Measurements from ENCODE around the gene PUS10. TPM values are rescaled to one million over a fixed set of nuclear protein-coding genes. Genes with fewer than 3 reads are reported as not detected.
A peak's percentile ranks its signal among the peaks of the same experiment; 100 is the strongest.

Gene PUS10
- total RNA-seq, 1 donor from 2014 or later, result 8.9 TPM

DNA sequence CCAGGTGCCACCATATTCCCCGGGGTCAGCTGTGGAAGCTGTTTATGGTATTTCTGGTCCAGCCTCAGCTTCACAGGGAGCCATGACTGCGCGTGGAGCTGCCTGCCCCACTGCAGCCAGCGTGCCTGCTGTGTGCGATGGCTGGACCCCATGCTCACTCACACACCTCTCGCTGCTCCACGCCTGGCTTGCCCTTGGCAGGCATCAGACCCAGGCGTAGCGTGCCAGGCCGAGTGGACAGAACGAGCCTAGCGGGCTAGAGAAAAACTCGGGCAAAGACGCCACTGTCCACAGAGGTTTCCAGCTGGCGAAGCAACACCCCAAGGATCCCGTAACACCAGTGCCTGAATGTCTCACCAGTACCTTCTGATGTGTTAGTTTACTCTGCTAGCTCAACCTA, 43.4 kb downstream of the PUS10 start:
- Histone ChIP-seq H3K36me3 (no peaks in the 10 kb centered on the region), H3K4me1 (no peaks in the 10 kb centered on the region), H3K27ac (no peak overlapping the region), H3K4me3 (no peak overlapping the region), H3K27me3 (no peaks in the 10 kb centered on the region), H3K9me3 (no peaks in the 10 kb centered on the region)
- intact Hi-C loops (cut with DNase I), result no loop called here
- no peak for ATAC-seq
- DNase-seq, result no peak
- TF ChIP-seq, protein P1, sequence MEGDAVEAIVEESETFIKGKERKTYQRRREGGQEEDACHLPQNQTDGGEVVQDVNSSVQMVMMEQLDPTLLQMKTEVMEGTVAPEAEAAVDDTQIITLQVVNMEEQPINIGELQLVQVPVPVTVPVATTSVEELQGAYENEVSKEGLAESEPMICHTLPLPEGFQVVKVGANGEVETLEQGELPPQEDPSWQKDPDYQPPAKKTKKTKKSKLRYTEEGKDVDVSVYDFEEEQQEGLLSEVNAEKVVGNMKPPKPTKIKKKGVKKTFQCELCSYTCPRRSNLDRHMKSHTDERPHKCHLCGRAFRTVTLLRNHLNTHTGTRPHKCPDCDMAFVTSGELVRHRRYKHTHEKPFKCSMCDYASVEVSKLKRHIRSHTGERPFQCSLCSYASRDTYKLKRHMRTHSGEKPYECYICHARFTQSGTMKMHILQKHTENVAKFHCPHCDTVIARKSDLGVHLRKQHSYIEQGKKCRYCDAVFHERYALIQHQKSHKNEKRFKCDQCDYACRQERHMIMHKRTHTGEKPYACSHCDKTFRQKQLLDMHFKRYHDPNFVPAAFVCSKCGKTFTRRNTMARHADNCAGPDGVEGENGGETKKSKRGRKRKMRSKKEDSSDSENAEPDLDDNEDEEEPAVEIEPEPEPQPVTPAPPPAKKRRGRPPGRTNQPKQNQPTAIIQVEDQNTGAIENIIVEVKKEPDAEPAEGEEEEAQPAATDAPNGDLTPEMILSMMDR (IDR thresholded peaks at IDR 0.05), result no peak

DNA sequence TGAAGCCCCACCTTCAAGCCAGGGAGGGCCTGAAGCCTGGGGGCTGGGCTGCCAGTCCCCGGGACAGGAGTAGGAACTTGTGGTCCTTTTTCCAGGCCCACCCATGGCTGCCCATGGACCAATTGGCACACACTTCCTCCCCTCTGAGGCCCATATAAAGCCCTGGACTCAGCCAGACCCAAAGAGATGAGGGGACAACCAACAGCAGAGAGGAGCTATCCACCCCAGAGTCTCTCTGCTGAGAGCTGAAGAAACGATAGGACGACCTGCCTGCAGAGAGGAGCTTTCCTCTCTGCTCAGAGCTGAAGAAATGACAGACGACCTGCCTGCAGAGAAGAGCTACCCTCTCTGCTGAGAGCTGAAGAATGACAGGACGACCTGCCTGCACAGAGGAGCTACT, 44.4 kb downstream of the PUS10 start:
- Histone ChIP-seq H3K27ac (no peak overlapping the region), H3K4me3 (no peak overlapping the region), H3K36me3 (no peaks in the 10 kb centered on the region), H3K4me1 (no peaks in the 10 kb centered on the region), H3K9me3 (no peaks in the 10 kb centered on the region), H3K27me3 (no peaks in the 10 kb centered on the region)
- intact Hi-C loops (cut with DNase I), result no loop called here
- DNase-seq (no peak), ATAC-seq (peak; percentile 15)
- TF ChIP-seq, protein P1 (IDR thresholded peaks at IDR 0.05), result no peak

DNA sequence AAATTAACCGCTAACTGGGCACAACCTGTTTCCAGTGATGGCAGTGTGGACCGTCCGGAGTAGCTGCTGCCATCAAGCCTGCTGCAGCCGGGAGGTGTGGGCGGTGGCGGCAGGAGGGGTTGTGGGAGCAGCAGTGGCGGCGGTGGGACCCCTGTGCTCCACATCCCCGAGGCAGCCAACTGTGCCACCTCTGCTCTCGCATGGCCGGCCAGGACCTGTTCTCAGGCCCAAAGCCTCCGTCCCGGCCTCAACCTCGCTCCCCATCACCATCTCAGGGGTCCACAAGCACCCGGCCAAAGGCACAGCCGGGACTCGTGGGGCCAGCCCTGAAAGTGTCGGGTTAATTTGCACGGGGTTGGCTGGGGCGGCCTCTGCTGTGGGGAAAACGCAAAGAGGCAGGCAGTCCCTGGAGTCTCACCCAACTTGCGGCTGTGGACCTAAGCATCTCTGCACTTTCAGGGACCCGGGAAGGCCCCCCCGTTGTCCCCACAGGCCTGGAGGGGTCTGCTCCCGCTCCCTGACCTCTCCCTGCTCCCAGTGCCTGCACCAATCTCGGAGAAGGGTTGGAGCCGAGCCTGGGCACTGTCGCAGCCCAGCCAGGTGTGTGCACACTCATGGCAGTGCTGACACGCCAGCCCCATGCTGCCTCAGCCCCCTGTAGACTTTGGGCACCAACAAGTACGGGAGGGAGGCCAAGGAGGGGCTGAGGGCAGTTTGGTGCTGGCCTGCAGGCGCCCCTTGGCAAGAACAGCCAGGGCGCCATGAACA, 45.0 kb downstream of the PUS10 start:
- Histone ChIP-seq H3K4me1 (no peaks in the 10 kb centered on the region), H3K27me3 (no peaks in the 10 kb centered on the region), H3K4me3 (no peak overlapping the region), H3K27ac (no peak overlapping the region), H3K36me3 (no peaks in the 10 kb centered on the region), H3K9me3 (no peaks in the 10 kb centered on the region)
- DNase-seq, result no peak
- TF ChIP-seq, protein P1 (IDR thresholded peaks at IDR 0.05), result no peak
- ATAC-seq, result peak; percentile 34
- intact Hi-C loops (cut with DNase I), result no loop called here

DNA sequence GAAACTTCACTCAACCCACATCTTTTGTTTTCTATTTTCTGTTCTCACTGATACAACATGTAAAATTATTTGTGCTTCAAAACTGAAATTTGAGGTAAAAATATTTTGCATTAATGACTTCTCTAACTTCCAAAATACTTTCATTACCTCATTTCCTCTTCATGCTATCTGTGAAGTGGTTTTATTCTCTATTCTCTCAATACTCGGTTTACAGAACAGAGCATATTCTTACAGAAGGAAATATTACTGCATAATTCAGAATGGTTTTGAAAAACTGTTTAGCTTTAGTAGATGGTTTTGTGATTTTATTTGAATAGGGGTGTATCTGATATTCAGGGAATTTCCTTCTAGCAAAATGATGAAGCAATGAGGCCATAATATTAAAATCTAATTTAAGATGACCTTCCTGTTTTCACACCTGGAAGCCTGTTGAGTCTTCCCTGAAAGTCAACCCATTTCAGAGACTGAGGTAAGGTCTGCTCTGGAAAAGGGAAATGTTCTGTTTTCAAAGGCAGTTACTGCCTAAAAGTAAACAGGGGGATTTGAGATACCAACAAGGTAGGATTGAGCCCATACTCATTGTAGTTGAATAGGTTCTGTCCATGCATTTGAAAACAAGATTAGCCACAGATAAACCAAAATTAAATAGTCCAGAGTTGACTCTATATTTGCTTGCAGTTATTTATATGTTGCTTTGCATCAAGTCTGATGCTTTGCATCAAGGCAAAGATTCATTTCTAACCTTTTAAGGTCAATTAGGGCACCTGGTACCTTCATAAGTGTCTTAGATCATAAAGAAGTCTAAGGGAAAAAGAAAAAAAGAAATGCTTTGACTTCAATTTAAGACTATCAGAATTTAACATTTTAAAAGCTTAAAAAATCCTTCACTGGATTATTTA, 51.3 kb downstream of the PUS10 start:
- TF ChIP-seq, protein P1 (IDR thresholded peaks at IDR 0.05), result no peak
- intact Hi-C loops (cut with DNase I), result no loop called here
- Histone ChIP-seq H3K36me3 (no peaks in the 10 kb centered on the region), H3K27ac (no peak overlapping the region), H3K4me3 (no peak overlapping the region), H3K4me1 (no peaks in the 10 kb centered on the region), H3K9me3 (no peaks in the 10 kb centered on the region), H3K27me3 (no peaks in the 10 kb centered on the region)
- no peak for DNase-seq
- ATAC-seq, result no peak

DNA sequence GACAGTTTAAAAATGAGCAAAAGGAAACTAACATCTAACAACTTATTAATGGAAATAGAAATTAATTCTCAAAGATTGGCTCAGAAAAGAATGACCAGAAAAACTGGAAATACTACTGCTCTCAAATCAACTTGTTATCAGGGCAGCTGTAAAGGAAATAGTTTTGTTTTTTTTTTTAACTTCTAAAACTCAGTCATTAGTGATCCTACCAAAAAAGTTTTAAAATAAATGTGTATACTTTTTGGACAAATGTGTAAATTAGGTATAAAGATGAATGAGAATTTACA, 52.6 kb downstream of the PUS10 start:
- no peak overlapping the region for H3K27ac ChIP-seq
- no peaks in the 10 kb centered on the region for H3K9me3 ChIP-seq
- TF ChIP-seq, protein P1 (IDR thresholded peaks at IDR 0.05), result no peak
- no peaks in the 10 kb centered on the region for H3K36me3 ChIP-seq
- DNase-seq, result no peak
- intact Hi-C loops (cut with DNase I), result no loop called here
- H3K4me1 ChIP-seq, result no peaks in the 10 kb centered on the region
- ATAC-seq, result no peak
- no peaks in the 10 kb centered on the region for H3K27me3 ChIP-seq
- no peak overlapping the region for H3K4me3 ChIP-seq
